RWPE1 (cell line): ENCODE measurements around the gene KRI1.
A peak's percentile ranks its signal among the peaks of the same experiment; 100 is the strongest.
"Not testable (repeated sequence)": the region's sequence is repeated elsewhere in the genome, so short reads cannot be mapped to it uniquely, and the experiment has no call there.

ENCODE experiments used
- CTCF ChIA-PET: fragments of 350-600 bp; sonication (Branson Sonifier 250); formaldehyde crosslinking; extraction: SDS; loops from one replicate; lab custom pipeline; 2021; lab: Yijun Ruan, JAX
- POLR2A ChIA-PET: fragments of 400-600 bp; formaldehyde crosslinking; extraction: SDS; loops from one replicate; lab custom pipeline; 2020; ENCODE audit warnings: antibody characterized with exemption; ENCODE audit not compliant: low non-redundant PET; lab: Yijun Ruan, JAX
- DNase-seq: peaks from one replicate; pipeline ENCODE4 v3.0.0; 2012; ENCODE audit warnings: low spot score
- H3K27ac ChIP-seq: fragments of 450-650 bp; 2 replicates; pipeline ENCODE4 v1.5.1; 2017
- CTCF ChIP-seq: fragments of 450-650 bp; conservative IDR thresholded peaks from 2 replicates; pipeline ENCODE4 v1.5.1; 2017; ENCODE audit warnings: low read depth, mild to moderate bottlenecking

The KRI1 gene

GRCh38 chr19:10580979-10581631 is 15.3 kb upstream of the KRI1 start:
- ChIA-PET POLR2A (interaction anchor here (0.6 kb wide), 1 partner anchor 58 kb away, joined by 4 read pairs; no protein-coding TSS in a partner anchor), CTCF (interaction anchor here (0.6 to 4.9 kb wide), 22 partner anchors 9 to 283 kb away, joined by 3 to 81 read pairs (median 4); partner anchors contain the start of gene SLC44A2)
- no peak overlapping the region for H3K27ac ChIP-seq
- peak; percentile 86 for DNase-seq
- TF ChIP-seq CTCF = peak; percentile 97

GRCh38 chr19:10577951-10578350 is 12.1 kb upstream of the KRI1 start:
- no peak for TF ChIP-seq CTCF
- ChIA-PET CTCF (interaction anchor here (0.6 kb wide), 1 partner anchor 13 kb away, joined by 4 read pairs; no protein-coding TSS in a partner anchor), POLR2A (interaction anchor here (0.7 kb wide), 1 partner anchor 8 kb away, joined by 7 read pairs; no protein-coding TSS in a partner anchor)
- no peak for DNase-seq
- no peak overlapping the region for H3K27ac ChIP-seq

- no peak overlapping the region for H3K27ac ChIP-seq
- POLR2A ChIA-PET = no interaction called here
- CTCF ChIA-PET = interaction anchor here (0.6 to 1.3 kb wide), 3 partner anchors 69 to 74 kb away, joined by 3 to 5 read pairs (median 4); no protein-coding TSS in a partner anchor
- no peak for TF ChIP-seq CTCF
- DNase-seq = no peak
Observed at GRCh38 chr19:10575011-10575716, 9.4 kb upstream of the KRI1 start.

GRCh38 chr19:10574462-10574861 is 8.7 kb upstream of the KRI1 start:
- POLR2A ChIA-PET = no interaction called here
- CTCF ChIA-PET = interaction anchor here (0.6 kb wide), 1 partner anchor 75 kb away, joined by 4 read pairs; no protein-coding TSS in a partner anchor
- H3K27ac ChIP-seq = peak overlapping the region; percentile 9; the same call in 1 of the 2 replicates
- no peak for TF ChIP-seq CTCF
- no peak for DNase-seq

GRCh38 chr19:10573793-10574192 is 8.0 kb upstream of the KRI1 start:
- CTCF ChIA-PET = interaction anchor here (1.4 kb wide), 1 partner anchor 90 kb away, joined by 5 read pairs; no protein-coding TSS in a partner anchor
- DNase-seq, POLR2A ChIA-PET, H3K27ac ChIP-seq: not testable (repeated sequence)

GRCh38 chr19:10568826-10569651 is 3.2 kb upstream of the KRI1 start, which contains the start of gene CDKN2D:
CDKN2D (minus strand) TSS chr19:10568979; CDS start chr19:10568653, 326 bp downstream.
- DNase-seq = peak; percentile 90
- POLR2A ChIA-PET = interaction anchor here (0.6 kb wide), 1 partner anchor 8 kb away, joined by 7 read pairs; no protein-coding TSS in a partner anchor
- CTCF ChIA-PET = interaction anchor here (0.7 to 1.9 kb wide), 3 partner anchors 75 to 104 kb away, joined by 3 to 7 read pairs (median 4); no protein-coding TSS in a partner anchor
- H3K27ac ChIP-seq = peak within 1 kb of the TSS; percentile 90
- TF ChIP-seq CTCF = no peak
